ENCODE data around the gene OR5P2. TPM values are rescaled to one million over a fixed set of nuclear protein-coding genes. Genes with fewer than 3 reads are reported as not detected.

The OR5P2 gene
- total RNA-seq, result not detected in 2 replicates

GRCh38 chr11:7796842-7797241 is at the start of gene OR5P2:
Gene OR5P2, minus strand, starts transcription at chr11:7796942. Its CDS starts 0 bp downstream, at chr11:7796942.
- Histone ChIP-seq H3K27me3 (ENCODE audit: control insufficient read depth, insufficient read depth, low read length) (no peaks in the 10 kb centered on the region), H3K4me3 (ENCODE audit: low read depth, low read length) (no peak within 1 kb of the TSS), H3K36me3 (ENCODE audit: control insufficient read depth, insufficient read depth, low read length) (no peaks in the 10 kb centered on the region)
- no peak for TF ChIP-seq CTCF (IDR thresholded peaks at IDR 0.05; ENCODE audit: insufficient read depth, low read length, severe bottlenecking)
- no peak for DNase-seq (ENCODE audit: low read depth)
- FAIRE-seq, result no peak

DNA sequence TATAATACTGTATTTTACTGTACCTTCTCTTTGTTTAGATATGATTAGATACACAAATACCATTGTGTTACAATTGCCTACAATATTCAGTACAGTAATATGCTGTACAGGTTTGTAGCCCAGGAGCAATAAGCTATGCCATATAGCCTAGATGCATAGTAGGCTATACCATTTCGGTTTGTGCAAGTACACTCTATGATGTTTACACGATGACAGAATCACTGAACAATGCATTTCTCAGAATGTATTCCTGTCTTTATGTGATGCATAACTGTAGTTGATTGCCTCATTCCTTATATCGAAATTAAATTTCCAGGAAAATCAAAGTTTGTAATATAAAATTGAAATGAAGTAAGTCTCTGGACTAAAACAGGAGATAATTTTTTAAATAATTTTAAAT is 49.3 kb upstream of the OR5P2 start:
- no peaks in the 10 kb centered on the region for H3K36me3 ChIP-seq (ENCODE audit: control insufficient read depth, insufficient read depth, low read length)
- DNase-seq (ENCODE audit: low read depth) (peak; percentile 57), FAIRE-seq (no peak)
- H3K4me3 ChIP-seq (ENCODE audit: low read depth, low read length), result no peak overlapping the region
- no peak for TF ChIP-seq CTCF (IDR thresholded peaks at IDR 0.05; ENCODE audit: insufficient read depth, low read length, severe bottlenecking)
- no peaks in the 10 kb centered on the region for H3K27me3 ChIP-seq (ENCODE audit: control insufficient read depth, insufficient read depth, low read length)

DNA sequence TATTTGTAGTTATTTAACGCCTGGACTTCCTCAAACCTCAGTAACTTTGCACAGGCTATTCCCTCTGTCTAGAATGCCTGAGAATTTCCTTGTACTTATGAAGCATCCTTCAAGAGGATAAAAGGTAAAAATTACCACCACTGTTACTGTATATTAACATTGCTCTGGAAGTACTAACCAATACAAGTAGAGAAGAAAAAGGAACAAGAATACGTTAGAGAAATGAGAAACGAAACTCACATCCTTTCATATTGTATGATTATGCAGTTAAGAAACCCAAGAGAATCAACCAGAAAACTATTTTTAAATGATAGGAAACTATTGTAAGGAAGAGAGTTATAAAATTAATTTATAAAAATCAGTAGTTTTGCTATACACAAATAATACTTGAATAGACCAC is 48.2 kb upstream of the OR5P2 start:
- H3K4me3 ChIP-seq (ENCODE audit: low read depth, low read length), result no peak overlapping the region
- no peaks in the 10 kb centered on the region for H3K36me3 ChIP-seq (ENCODE audit: control insufficient read depth, insufficient read depth, low read length)
- no peak for TF ChIP-seq CTCF (IDR thresholded peaks at IDR 0.05; ENCODE audit: insufficient read depth, low read length, severe bottlenecking)
- FAIRE-seq, result no peak
- H3K27me3 ChIP-seq (ENCODE audit: control insufficient read depth, insufficient read depth, low read length), result no peaks in the 10 kb centered on the region
- no peak for DNase-seq (ENCODE audit: low read depth)

GRCh38 chr11:7844521-7844920 is 47.8 kb upstream of the OR5P2 start:
- peak; percentile 52 for FAIRE-seq
- H3K36me3 ChIP-seq (ENCODE audit: control insufficient read depth, insufficient read depth, low read length), result no peaks in the 10 kb centered on the region
- no peak for TF ChIP-seq CTCF (IDR thresholded peaks at IDR 0.05; ENCODE audit: insufficient read depth, low read length, severe bottlenecking)
- H3K27me3 ChIP-seq (ENCODE audit: control insufficient read depth, insufficient read depth, low read length), result no peaks in the 10 kb centered on the region
- H3K4me3 ChIP-seq (ENCODE audit: low read depth, low read length), result no peak overlapping the region
- no peak for DNase-seq (ENCODE audit: low read depth)

- Histone ChIP-seq H3K4me3 (ENCODE audit: low read depth, low read length) (no peak overlapping the region), H3K27me3 (ENCODE audit: control insufficient read depth, insufficient read depth, low read length) (no peaks in the 10 kb centered on the region), H3K36me3 (ENCODE audit: control insufficient read depth, insufficient read depth, low read length) (no peaks in the 10 kb centered on the region)
- DNase-seq (ENCODE audit: low read depth) (no peak), FAIRE-seq (no peak)
- no peak for TF ChIP-seq CTCF (IDR thresholded peaks at IDR 0.05; ENCODE audit: insufficient read depth, low read length, severe bottlenecking)
Observed at GRCh38 chr11:7840578-7840977, 43.8 kb upstream of the OR5P2 start.

GRCh38 chr11:7833527-7833926 is 36.8 kb upstream of the OR5P2 start:
- FAIRE-seq (no peak), DNase-seq (ENCODE audit: low read depth) (no peak)
- no peak for TF ChIP-seq CTCF (IDR thresholded peaks at IDR 0.05; ENCODE audit: insufficient read depth, low read length, severe bottlenecking)
- Histone ChIP-seq H3K27me3 (ENCODE audit: control insufficient read depth, insufficient read depth, low read length) (no peaks in the 10 kb centered on the region), H3K4me3 (ENCODE audit: low read depth, low read length) (no peak overlapping the region), H3K36me3 (ENCODE audit: control insufficient read depth, insufficient read depth, low read length) (no peaks in the 10 kb centered on the region)

All from bronchial epithelial cell (primary cell).